Adipose tissue (tissue), 3 donors: ENCODE results near the gene NAP1L1. TPM values are rescaled to one million over a fixed set of nuclear protein-coding genes. Genes with fewer than 3 reads are reported as not detected.

Experiments
- H3K27ac ChIP-seq: one replicate; pipeline ENCODE4 v1.5.1; 2013; ENCODE audit warnings: low read depth, low read length
- WGBS, 3 donors: extraction: QIAGEN DNeasy Blood & Tissue Kit; methylation state at CpG; one replicate each; pipeline ENCODE4 v1.1.7; 2013; 5-methylcytosine and 5-hydroxymethylcytosine counted together
- polyA plus RNA-seq, 3 donors: library from polyadenylated mRNA; stranded (reverse); fragments of 200-250 nt; gene quantifications; one replicate each; pipeline ENCODE4 v1.2.3, GENCODE V29; 2013
- donor health status: healthy with polysubstance abuse.
- donor health status: Bipolar disorder and iron deficiency.
- donor health status: healthy.

NAP1L1 gene
- polyA plus RNA-seq, 3 donors: 77.4 to 634 (median 336) TPM

GRCh38 chr12:76091246-76091754, 6.8 kb upstream of the NAP1L1 start:
- WGBS, 3 donors: 63 to 76% (median 76%) methylated on average over 2 of the region's 2 CpGs
- H3K27ac ChIP-seq: no peak overlapping the region

- H3K27ac ChIP-seq: no peak overlapping the region
- WGBS, 3 donors: 9 to 17% (median 10%) methylated on average over 5 of the region's 5 CpGs
Observed at GRCh38 chr12:76085520-76085868, 1.0 kb upstream of the NAP1L1 start.

DNA sequence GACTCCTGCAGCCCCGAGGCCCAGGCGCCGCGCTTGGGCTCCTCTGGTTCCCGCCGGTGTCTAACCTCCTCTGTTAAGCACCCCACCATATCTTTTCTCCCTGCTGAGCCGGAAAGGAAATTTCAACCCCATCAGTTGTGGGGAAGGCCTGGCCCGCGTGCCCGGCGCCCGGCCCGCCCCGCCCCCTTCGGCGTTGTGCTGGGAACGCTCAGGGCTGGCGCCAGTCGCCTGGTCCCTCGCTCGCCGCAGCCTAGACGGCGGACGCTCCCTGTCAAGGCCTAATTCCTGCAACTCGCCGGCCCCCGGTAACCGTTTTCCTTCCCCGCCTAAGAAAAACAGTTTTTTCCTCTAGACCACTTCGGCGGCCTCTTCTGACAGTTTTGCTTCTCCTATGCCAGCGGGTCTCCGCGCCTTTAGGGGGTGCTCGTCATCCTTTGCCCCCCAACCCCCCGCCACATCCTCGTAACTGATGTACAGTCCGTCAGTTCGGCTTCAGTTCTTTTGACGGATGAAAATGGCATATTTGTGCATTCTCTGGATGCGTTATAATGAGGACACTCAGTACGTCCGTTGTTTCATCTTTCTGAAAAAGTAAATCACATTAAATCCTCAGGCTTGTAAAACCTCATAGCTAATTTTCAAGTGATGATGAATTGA, 506 bp upstream of the NAP1L1 start:
- H3K27ac ChIP-seq: no peak overlapping the region
- 0 to 1% (median 1%) methylated on average over 44 of the region's 44 CpGs for WGBS, 3 donors

DNA sequence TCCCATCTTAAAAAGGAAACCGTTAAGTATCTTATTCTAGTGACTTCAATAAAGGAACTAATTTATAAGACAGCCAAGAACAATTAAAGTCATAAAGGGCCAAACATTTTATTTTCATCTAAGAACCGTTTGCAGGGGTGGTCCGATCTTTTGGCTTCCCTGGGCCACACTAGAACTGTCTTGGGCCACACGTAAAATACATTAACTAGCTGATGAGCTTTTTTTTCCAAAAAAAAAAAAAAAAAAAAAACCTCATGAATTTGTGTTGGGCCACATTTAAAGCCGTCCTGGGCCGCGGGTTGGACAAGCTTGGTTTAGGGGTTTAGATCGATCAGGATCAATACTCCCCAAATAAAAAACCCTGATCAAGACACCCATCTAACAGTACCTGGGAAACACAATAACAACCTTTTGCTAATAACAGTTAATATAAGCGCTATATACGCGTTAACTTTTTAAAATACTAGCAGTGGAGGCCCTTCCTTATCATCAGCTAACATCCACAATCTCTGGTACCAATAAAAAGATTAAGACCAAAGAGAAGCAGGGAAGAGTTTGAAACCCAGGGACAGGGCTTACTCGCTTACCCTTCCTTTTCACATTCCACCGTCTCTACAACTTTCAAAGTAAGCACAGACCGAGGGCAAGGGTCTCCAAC, 1.1 kb downstream of the NAP1L1 start:
- H3K27ac ChIP-seq: no peak overlapping the region
- WGBS, 3 donors: 10 to 15% (median 10%) methylated on average over 14 of the region's 14 CpGs

- H3K27ac ChIP-seq: no peak overlapping the region
Observed at GRCh38 chr12:76081909-76082308, 2.6 kb downstream of the NAP1L1 start.

GRCh38 chr12:76080729-76081415, 3.6 kb downstream of the NAP1L1 start:
- no peak overlapping the region for H3K27ac ChIP-seq
- WGBS, 3 donors: 60 to 80% (median 76%) methylated on average over 6 of the region's 6 CpGs

- 79 to 86% (median 84%) methylated on average over 2 of the region's 2 CpGs for WGBS, 3 donors
- no peak overlapping the region for H3K27ac ChIP-seq
Observed at GRCh38 chr12:76080017-76080728, 4.3 kb downstream of the NAP1L1 start.

- 86 to 92% (median 91%) methylated on average over 2 of the region's 2 CpGs for WGBS, 3 donors
Observed at GRCh38 chr12:76078748-76079147, 5.7 kb downstream of the NAP1L1 start.

DNA sequence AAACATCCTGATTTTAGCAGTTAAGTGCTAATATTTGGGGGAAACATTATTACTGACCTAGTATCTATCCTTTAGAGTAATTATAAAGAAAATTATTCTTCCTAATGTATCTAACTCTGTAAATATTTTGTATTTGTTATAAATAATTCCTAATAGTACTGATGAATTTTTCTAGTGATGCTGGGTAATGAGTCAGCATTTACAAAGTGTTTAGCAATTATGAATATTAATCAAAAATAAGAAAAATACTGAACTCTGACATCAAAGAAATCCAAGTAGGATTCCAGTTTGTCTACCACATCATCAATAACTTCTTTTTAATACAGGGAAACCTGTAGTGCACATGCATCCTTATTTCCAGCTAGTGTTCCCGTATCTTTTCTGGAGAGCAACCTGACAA, 9.0 kb downstream of the NAP1L1 start:
- 94 to 100% (median 100%) methylated on average over 1 of the region's 1 CpG for WGBS, 3 donors
- no peak overlapping the region for H3K27ac ChIP-seq

More at GRCh38 chr12:76078748-76079147, 5.7 kb downstream of the NAP1L1 start:
- H3K27ac ChIP-seq: no peak overlapping the region

DNA sequence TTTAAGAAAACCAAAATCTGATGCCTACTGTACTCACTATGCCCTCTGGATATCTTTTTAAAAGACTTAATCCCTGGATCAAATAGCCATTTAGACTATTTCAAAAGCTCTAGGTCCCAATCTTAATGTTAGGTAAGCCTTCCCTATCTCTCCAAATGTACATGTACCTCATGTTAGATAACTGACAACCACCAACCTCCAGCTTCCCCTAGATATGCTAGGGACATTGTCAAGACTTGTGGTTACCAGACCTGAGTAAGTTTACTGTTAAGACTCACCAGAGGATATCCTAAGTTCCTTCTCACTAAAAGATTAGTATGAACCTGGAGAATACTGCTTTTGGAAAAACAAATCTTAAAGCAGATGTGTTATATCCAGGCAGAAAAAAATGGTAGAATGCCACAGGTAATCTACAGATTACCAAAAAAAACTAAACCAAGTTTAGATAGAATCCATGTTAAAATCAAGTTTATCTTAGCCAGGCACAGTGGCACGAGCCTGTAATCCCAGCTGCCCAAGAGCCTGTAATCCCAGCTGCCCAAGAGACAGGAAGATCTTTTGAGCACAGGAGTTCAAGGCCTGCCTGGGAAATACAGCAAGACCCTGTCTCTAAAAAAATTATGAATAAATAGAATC, 9.7 kb downstream of the NAP1L1 start:
- no peak overlapping the region for H3K27ac ChIP-seq
- 54 to 78% (median 70%) methylated on average over 1 of the region's 1 CpG for WGBS, 3 donors

DNA sequence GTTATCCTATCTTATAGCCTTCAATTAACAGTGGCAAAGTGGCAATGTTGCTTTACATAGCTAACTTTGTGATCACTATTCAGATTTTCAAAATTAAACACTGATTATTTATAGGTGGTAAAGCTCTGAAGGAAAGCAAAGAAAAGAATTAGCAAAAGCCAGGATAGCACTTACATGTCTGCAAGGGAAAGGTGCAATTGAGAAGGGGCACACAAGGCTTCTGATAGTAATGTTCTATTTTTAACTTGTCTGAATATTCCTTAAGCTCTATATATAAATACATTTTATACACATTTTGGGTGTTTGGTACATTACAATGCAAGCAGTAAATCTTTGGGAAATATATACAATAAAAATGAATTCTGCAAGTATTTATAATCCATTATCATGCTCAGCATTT, 10.9 kb downstream of the NAP1L1 start:
- H3K27ac ChIP-seq: no peak overlapping the region

GRCh38 chr12:76072568-76072967, 11.9 kb downstream of the NAP1L1 start:
- 94 to 98% (median 95%) methylated on average over 3 of the region's 3 CpGs for WGBS, 3 donors
- no peak overlapping the region for H3K27ac ChIP-seq

- no peak overlapping the region for H3K27ac ChIP-seq
Observed at GRCh38 chr12:76069339-76069738, 15.1 kb downstream of the NAP1L1 start.

DNA sequence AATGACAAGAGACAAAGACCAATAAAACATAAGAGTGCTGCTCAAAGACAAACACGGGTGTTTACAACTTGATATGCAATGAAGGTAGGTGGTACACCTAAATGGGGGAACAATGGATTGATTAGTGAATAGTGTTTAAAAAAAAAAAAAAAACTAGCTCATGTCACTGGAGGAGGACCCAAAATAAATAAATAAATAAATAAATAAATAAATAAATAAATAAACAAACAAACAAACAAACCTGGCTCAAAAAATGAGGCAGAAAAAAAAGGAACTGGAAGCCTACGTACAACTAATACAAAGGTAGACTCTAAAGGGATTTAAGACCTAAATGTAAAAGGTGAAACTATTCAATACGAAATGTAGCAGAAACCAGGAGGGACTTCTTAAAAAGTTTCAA, 18.6 kb downstream of the NAP1L1 start:
- no peak overlapping the region for H3K27ac ChIP-seq
- 97 to 99% (median 98%) methylated on average over 3 of the region's 3 CpGs for WGBS, 3 donors

DNA sequence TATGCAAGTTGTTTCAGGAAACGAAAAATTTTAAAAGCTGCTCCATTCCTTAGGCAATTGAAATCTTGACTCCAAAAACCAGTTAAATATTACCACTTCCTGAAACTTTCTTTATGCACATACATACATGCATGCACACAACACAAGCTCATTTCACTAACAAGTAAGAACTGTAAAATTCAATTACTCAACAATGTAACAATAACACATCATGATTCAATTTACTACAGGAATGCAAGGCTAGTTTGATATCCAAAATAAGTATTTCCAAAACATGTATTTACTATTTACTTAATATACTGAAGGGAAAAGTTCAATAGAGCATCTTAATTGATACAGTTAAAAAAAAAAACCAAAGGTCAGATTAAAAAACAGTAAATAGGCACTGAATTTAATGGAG, 19.6 kb downstream of the NAP1L1 start:
- WGBS, 3 donors: 81 to 97% (median 95%) methylated on average over 1 of the region's 1 CpG
- no peak overlapping the region for H3K27ac ChIP-seq

DNA sequence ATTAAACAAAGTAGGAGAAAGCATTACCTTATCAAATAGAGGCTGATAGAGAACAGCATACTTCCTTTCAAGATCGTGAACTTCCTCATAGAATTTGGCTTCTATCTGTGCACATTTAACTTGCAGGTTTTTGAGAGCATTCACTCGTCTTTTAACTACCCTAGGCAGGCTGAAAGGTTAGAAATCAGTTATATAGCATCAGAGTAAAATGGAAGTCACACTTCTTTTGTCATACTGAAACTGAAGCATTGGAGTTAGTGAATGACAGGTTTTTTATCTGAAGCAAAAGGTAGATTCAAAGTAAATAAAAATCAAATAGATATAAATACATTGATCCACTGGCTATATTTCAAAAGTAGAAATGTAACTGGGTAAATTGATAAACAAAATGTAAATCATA, 24.4 kb downstream of the NAP1L1 start:
- WGBS, 3 donors: 35 to 53% (median 40%) methylated on average over 2 of the region's 2 CpGs

GRCh38 chr12:76057326-76057725, 27.2 kb downstream of the NAP1L1 start:
- no peak overlapping the region for H3K27ac ChIP-seq
- 93 to 97% (median 97%) methylated on average over 7 of the region's 7 CpGs for WGBS, 3 donors

More for the DNA sequence above, 24.4 kb downstream of the NAP1L1 start:
- no peak overlapping the region for H3K27ac ChIP-seq

GRCh38 chr12:76055393-76055792, 29.1 kb downstream of the NAP1L1 start:
- 87 to 90% (median 89%) methylated on average over 2 of the region's 2 CpGs for WGBS, 3 donors
- no peak overlapping the region for H3K27ac ChIP-seq
